ENCODE results near the gene NGEF.
"Not testable (repeated sequence)": the region's sequence is repeated elsewhere in the genome, so short reads cannot be mapped to it uniquely, and the experiment has no call there.

GRCh38 chr2:232907718-232908085 is 105.4 kb downstream of the NGEF start:
- TF ChIP-seq, protein P1, sequence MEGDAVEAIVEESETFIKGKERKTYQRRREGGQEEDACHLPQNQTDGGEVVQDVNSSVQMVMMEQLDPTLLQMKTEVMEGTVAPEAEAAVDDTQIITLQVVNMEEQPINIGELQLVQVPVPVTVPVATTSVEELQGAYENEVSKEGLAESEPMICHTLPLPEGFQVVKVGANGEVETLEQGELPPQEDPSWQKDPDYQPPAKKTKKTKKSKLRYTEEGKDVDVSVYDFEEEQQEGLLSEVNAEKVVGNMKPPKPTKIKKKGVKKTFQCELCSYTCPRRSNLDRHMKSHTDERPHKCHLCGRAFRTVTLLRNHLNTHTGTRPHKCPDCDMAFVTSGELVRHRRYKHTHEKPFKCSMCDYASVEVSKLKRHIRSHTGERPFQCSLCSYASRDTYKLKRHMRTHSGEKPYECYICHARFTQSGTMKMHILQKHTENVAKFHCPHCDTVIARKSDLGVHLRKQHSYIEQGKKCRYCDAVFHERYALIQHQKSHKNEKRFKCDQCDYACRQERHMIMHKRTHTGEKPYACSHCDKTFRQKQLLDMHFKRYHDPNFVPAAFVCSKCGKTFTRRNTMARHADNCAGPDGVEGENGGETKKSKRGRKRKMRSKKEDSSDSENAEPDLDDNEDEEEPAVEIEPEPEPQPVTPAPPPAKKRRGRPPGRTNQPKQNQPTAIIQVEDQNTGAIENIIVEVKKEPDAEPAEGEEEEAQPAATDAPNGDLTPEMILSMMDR (IDR thresholded peaks at IDR 0.05; ENCODE audit: insufficient read depth, low read depth, low read length): not testable (repeated sequence)
- not testable (repeated sequence) for TF ChIP-seq EZH2 (IDR thresholded peaks at IDR 0.05; ENCODE audit: insufficient read depth, low read length)
